A673 (cell line): Measurements from ENCODE around the gene NAALADL2. TPM values are rescaled to one million over a fixed set of nuclear protein-coding genes. Genes with fewer than 3 reads are reported as not detected.

Experiments used
- BruUV-seq: library from RNA; stranded (reverse); fragments of 400-500 nt; replicated peaks from 2 replicates; lab custom pipeline; 2021; lab: Mats Ljungman, UMichigan
- CTCF ChIA-PET: fragments of 300-600 bp; sonication (Branson Sonifier 250); formaldehyde crosslinking; loops from one replicate; lab custom pipeline; 2022; ENCODE audit warnings: antibody characterized with exemption; lab: Charles Lee
- POLR2A ChIA-PET: fragments of 300-600 bp; sonication (Branson Sonifier 250); formaldehyde crosslinking; loops from one replicate; lab custom pipeline; 2022; ENCODE audit warnings: antibody characterized with exemption; ENCODE audit not compliant: low non-redundant PET; lab: Charles Lee
- DNase-seq: peaks from one replicate; pipeline ENCODE4 v3.0.0-alpha.2; 2015; ENCODE audit warnings: low spot score
- H3K27ac ChIP-seq: fragments of 200-600 bp; sonication (generic); 2 replicates; pipeline ENCODE4 v1.5.1; 2016; ENCODE audit warnings: mixed run types, low read depth, mild to moderate bottlenecking, mixed read lengths, antibody characterized with exemption, low read length; ENCODE audit not compliant: poor library complexity, severe bottlenecking
- H3K27me3 ChIP-seq: fragments of 200-600 bp; sonication (generic); replicated peaks from 2 replicates; pipeline ENCODE4 v1.6.1; 2017; ENCODE audit warnings: mixed run types, low read depth, mild to moderate bottlenecking, mixed read lengths, antibody characterized with exemption, low read length; ENCODE audit not compliant: insufficient read depth, poor library complexity
- H3K36me3 ChIP-seq: fragments of 200-600 bp; sonication (generic); 2 replicates; pipeline ENCODE4 v1.6.1; 2016; ENCODE audit warnings: mixed run types, mild to moderate bottlenecking, mixed read lengths, antibody characterized with exemption, low read length; ENCODE audit not compliant: insufficient read depth, poor library complexity, severe bottlenecking
- H3K4me1 ChIP-seq: fragments of 200-600 bp; sonication (generic); 2 replicates; pipeline ENCODE4 v1.6.1; 2017; ENCODE audit warnings: mixed run types, mild to moderate bottlenecking, mixed read lengths, antibody characterized with exemption, low read length; ENCODE audit not compliant: insufficient read depth, poor library complexity, severe bottlenecking
- H3K4me3 ChIP-seq: fragments of 200-600 bp; sonication (generic); 2 replicates; pipeline ENCODE4 v1.5.1; 2016; ENCODE audit warnings: low read depth, mixed run types, mild to moderate bottlenecking, mixed read lengths, low read length; ENCODE audit not compliant: poor library complexity, severe bottlenecking
- H3K9me3 ChIP-seq: fragments of 200-600 bp; sonication (generic); 2 replicates; pipeline ENCODE4 v1.6.1; 2016; ENCODE audit warnings: mixed run types, low read depth, mild to moderate bottlenecking, mixed read lengths, antibody characterized with exemption, low read length; ENCODE audit not compliant: poor library complexity, severe bottlenecking
- CTCF ChIP-seq: fragments of 300-800, 200-600 bp; sonication (generic); conservative IDR thresholded peaks from 2 replicates; pipeline ENCODE4 v1.5.1; 2017; ENCODE audit warnings: low read depth, mild to moderate bottlenecking, antibody characterized with exemption, low read length, moderate library complexity, mixed read lengths
- EZH2 ChIP-seq: fragments of 200-600 bp; sonication (generic); IDR thresholded peaks from 2 replicates; pipeline ENCODE4 v1.6.1; 2017; ENCODE audit warnings: borderline replicate concordance, low read depth, mild to moderate bottlenecking, mixed read lengths, antibody characterized with exemption, low read length; ENCODE audit not compliant: poor library complexity, severe bottlenecking
- intact Hi-C: fragments of 100-400 bp; cut with micrococcal nuclease; formaldehyde crosslinking; loops from one replicate; pipeline ENCODE4 v1.10.0; 2022; ENCODE audit not compliant: unreplicated experiment
- total RNA-seq: library from RNA; stranded (reverse); gene quantifications from 2 replicates; pipeline ENCODE4 v1.2.3, GENCODE V29; 2021

NAALADL2 gene
- total RNA-seq, 1 experiment from 2014 or later: 0.64 TPM

- BruUV-seq: no TSS peak
- DNase-seq: no peak
- Histone ChIP-seq H3K27ac (no peak overlapping the region), H3K36me3 (no peaks in the 10 kb centered on the region), H3K27me3 (no peaks in the 10 kb centered on the region), H3K4me1 (no peaks in the 10 kb centered on the region), H3K4me3 (no peak overlapping the region), H3K9me3 (no peaks in the 10 kb centered on the region)
- POLR2A ChIA-PET: no interaction called here
- no peak for TF ChIP-seq CTCF
- no peak for TF ChIP-seq EZH2
- intact Hi-C loops: no loop called here
- CTCF ChIA-PET: no interaction called here
Observed at GRCh38 chr3:175108613-175109151, 249.5 kb downstream of the NAALADL2 start.

GRCh38 chr3:175111036-175111435 lies 251.9 kb downstream of the NAALADL2 start:
- no peak for DNase-seq
- ChIA-PET CTCF (no interaction called here), POLR2A (no interaction called here)
- no TSS peak for BruUV-seq
- no peak for TF ChIP-seq CTCF
- no peak for TF ChIP-seq EZH2
- Histone ChIP-seq H3K4me1 (no peaks in the 10 kb centered on the region), H3K36me3 (no peaks in the 10 kb centered on the region), H3K9me3 (no peaks in the 10 kb centered on the region), H3K4me3 (no peak overlapping the region), H3K27me3 (no peaks in the 10 kb centered on the region), H3K27ac (no peak overlapping the region)
- intact Hi-C loops: no loop called here

- CTCF ChIA-PET: no interaction called here
- no peaks in the 10 kb centered on the region for H3K9me3 ChIP-seq
- H3K36me3 ChIP-seq: no peaks in the 10 kb centered on the region
- no peaks in the 10 kb centered on the region for H3K4me1 ChIP-seq
- no peak overlapping the region for H3K4me3 ChIP-seq
- intact Hi-C loops: no loop called here
- BruUV-seq: no TSS peak
- DNase-seq: no peak
- POLR2A ChIA-PET: no interaction called here
- no peak for TF ChIP-seq CTCF
- no peak for TF ChIP-seq EZH2
- no peaks in the 10 kb centered on the region for H3K27me3 ChIP-seq
- H3K27ac ChIP-seq: no peak overlapping the region
Observed at GRCh38 chr3:175118382-175118941, 259.3 kb downstream of the NAALADL2 start.
